Activated CD8-positive, alpha-beta memory T cell treated with anti-CD3 and anti-CD28 coated beads, Interleukin-2, amount 50 U/mL, for 24 hours (primary cell): ENCODE data around the gene SPPL2C.

Experiments
- DNase-seq: peaks from one replicate; pipeline ENCODE4 v3.0.0-alpha.2; 2020; ENCODE audit errors: extremely low read depth

SPPL2C gene, protein sequence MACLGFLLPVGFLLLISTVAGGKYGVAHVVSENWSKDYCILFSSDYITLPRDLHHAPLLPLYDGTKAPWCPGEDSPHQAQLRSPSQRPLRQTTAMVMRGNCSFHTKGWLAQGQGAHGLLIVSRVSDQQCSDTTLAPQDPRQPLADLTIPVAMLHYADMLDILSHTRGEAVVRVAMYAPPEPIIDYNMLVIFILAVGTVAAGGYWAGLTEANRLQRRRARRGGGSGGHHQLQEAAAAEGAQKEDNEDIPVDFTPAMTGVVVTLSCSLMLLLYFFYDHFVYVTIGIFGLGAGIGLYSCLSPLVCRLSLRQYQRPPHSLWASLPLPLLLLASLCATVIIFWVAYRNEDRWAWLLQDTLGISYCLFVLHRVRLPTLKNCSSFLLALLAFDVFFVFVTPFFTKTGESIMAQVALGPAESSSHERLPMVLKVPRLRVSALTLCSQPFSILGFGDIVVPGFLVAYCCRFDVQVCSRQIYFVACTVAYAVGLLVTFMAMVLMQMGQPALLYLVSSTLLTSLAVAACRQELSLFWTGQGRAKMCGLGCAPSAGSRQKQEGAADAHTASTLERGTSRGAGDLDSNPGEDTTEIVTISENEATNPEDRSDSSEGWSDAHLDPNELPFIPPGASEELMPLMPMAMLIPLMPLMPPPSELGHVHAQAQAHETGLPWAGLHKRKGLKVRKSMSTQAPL

DNA sequence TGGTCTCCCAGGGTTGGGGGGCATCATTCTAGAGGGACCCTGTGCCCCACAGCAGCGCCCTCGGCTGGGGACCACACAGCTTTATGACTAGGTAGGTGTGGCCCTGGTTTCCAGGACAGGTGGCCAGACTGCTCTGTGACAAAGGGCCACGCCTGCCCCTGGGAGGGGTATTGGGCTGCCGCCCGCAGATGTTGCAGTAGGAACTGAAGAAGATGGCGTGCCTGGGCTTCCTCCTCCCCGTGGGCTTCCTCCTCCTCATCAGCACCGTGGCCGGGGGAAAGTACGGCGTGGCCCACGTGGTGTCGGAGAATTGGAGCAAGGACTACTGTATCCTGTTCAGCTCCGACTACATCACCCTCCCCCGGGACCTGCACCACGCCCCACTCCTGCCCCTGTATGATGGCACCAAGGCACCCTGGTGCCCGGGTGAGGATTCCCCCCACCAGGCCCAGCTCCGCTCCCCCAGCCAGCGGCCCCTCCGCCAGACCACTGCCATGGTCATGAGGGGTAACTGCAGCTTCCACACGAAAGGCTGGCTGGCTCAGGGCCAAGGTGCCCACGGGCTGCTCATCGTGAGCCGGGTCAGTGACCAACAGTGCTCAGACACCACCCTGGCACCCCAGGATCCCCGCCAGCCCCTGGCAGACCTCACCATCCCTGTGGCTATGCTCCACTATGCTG, at the start of gene SPPL2C:
Gene SPPL2C, plus strand, starts transcription at position 187 of the 681 bp plus-strand sequence. Its CDS starts 26 bp downstream, at position 213.
- DNase-seq = no peak

DNA sequence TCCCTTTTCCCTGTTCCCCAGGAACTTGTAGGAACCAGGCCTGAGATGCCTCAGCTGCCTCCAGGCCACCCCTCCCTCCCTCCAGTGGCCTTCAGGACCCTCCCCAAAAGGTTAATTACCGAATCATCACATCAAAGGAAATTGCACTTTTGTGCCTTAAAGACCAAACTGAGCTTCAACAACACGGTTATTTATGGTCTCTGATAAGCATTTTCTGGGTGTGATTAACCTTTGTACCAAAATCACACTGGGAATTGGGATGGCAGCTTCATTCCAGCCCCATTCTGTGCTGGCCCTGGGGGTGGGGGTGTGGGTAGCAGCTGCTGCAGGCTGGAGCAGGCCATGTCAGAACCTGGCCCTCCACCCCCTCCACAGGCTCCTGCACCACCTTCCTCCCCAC, 43.9 kb upstream of the SPPL2C start:
- DNase-seq = no peak

DNA sequence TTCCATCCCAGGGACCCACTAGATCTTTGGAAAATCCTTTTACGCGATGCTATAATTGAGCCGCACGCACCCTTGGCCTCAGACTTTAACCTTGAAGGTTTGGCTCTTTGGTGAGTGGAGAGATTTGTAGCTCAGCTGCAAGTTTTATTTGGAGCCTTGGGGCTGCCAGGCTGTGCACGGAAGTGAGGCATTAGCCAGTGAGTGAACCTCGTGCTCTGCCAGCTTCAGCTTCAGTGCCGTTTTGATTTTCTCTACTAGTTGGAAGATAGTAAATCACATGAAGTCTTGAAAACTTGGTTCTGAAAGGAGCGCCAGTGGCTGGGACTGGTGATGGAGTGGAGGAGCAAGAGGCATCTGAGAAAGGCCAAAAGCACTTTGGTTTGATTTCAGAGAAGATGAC, 43.3 kb upstream of the SPPL2C start:
- DNase-seq = no peak

DNA sequence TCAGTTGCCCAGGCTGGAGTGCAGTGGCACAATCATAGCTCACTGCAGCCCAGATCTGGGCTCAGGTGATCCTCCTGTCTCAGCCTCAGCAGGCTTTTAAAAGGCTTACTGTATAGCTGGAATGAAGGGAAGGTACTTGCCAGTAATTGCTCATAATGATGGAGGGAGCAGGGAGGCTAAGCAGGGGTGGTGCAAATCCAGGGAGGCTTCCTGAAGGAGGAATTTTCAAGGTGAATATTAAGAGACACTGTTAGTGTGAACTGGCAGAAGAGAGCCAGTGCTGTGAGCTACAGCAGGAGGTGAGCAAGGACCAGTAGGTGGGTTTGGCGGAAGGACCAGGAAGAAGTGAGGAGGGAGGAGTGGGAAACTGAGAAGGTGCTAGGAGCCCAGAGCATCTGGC, 35.8 kb upstream of the SPPL2C start:
- no peak for DNase-seq

DNA sequence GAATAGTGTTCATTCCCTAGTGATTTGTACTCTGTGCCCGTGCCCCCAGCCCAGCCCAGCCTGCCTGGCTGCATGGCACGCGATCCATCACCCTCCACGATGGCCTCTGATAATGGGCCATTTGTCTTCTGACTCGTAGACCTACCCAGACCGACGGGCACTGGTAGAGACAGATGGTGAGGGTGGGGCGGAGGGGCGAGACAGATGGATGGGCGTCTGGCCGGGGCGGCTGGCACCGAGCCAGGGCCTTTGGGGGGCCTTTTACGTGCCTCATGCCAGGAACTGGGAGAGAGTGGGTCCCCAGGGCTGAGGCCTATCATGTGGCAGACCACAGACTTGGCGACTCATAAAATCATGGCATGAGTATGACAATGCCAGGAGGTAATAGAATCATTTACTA, 35.2 kb upstream of the SPPL2C start:
- DNase-seq = no peak

DNA sequence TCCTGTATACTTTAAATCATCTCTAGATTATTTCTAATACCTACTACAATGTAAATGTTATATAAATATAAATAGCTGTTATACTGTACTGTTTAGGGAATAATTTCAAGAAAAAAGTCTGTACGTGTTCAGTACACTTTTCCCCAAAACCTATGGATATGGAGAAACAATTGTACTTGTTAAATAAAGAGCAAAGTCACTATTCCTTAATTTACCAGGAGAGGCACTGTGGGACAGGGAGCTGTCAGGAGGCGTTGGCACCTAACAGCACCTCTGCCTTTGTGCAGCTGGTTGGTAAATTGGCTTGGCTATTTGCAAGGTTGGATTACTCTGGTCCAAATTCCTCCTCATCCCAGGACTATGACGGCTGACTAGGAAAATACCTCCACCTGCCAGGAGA, 32.6 kb upstream of the SPPL2C start:
- DNase-seq = no peak

DNA sequence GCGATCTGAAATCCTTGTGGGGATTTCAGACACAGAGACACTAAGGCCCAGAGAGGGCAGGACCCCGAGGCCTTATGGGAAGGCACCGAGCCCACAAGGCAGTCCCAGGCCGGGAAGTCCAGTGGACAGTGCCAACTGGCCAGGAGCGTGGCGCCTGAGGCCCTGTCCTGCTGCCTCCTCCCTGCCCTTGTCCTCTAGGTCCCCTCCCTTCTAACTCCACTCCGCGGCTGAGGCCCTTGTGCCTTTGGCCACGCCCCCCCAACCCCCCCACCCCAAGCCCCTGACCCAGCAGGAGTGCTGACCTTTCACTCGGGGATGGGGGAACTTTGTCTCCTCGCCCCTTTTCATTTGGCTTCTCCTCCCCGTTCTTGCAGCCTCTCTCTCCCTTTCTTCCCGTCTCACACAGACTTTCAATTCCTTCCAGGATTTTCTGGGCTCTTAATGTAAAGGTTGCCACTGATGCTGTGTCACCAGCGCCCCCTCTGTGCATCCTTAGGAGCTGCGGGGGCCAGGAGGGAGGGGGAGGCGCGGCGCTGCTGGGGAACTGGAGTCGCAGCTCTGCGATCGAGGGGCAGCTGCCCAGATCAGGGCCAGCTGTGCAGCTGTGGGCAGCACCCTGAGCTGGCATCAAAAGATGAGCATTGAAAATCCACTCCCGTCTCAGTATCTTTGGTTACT, 31.5 kb upstream of the SPPL2C start:
- DNase-seq = no peak

DNA sequence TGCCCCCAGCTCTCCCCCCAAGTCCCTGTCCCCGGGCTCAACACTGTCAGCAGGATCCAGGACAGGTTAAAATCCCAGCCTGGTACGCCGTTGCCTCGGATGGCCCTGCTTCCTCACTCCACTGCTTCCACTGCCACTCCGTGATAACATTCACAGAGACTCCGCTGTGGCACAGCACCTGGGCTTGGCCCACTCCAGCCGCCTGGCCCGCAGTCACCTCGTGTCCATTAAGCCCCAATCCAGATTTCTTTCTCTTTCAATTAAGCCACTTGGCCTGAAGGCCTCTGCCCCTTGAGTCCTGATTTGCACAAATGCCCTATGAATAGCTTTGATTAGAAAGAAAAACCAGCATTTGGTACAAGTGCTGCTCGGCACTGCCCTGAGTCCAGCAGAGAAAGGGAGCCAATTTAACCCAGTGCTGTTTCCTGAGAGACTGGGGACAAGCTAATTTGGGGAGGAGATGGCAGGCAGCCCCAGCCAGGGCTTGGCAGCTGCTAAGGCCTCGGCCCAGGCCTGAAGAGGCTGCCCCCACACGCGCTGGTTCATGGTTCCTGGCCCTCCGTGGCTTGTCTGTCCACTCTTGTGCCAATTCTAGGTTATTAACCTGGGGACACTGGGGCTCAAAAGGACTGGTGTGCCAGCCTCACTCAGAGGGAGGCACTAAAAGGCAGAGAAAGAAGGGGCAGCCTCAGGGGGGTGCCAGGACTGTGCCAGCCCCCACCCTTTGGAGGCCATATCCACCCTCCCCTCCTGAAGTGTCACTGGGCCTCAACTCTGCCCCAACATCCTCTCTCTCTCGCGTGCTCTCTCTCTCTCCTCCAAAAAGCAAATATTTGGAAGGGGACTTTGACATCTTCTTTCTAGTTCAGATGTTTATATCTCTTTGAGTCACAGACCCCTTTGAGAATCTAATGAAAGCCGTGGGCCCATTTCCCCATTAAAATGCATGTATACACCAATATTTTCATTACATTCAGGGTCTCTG, 29.8 kb upstream of the SPPL2C start:
- DNase-seq = no peak

DNA sequence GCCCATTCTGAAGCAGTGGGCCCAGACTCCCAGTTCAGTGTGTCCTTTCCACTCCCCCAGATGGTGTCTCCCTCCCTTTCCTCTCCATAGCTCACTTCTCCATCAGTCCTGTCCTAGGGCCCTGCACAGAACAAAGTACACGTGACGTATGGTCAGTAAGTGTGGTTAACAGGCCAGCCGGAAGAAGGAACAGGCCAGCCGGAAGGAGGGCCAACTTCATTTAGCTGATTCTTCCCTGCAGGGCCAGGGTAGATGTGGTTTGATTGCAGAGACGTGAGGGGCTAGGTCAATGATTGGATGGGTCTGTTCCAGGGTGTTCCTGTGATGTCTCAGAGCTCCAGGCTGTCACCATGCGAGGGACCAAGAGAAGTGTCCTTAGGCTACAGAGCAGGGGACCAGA, 28.9 kb upstream of the SPPL2C start:
- no peak for DNase-seq

DNA sequence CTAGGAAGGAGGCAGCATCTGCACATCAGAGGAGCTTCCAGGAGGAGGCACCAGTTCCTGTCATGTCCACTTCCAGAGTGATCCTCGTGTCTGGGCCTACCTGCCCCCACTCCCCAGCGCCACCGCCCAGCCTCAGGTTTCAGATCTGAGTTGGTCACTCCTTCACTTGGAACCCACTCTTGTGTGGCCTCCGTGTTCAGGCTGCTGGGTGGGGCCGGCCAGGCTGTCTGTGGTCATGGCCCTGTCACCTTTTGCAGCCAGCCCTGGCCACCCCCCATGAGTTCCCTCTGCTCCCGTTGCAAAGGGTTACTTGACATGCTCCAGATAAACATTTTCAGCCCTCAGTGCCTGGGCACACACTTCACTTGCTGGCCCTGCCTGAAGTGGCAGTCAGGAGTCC, 26.6 kb upstream of the SPPL2C start:
- no peak for DNase-seq

DNA sequence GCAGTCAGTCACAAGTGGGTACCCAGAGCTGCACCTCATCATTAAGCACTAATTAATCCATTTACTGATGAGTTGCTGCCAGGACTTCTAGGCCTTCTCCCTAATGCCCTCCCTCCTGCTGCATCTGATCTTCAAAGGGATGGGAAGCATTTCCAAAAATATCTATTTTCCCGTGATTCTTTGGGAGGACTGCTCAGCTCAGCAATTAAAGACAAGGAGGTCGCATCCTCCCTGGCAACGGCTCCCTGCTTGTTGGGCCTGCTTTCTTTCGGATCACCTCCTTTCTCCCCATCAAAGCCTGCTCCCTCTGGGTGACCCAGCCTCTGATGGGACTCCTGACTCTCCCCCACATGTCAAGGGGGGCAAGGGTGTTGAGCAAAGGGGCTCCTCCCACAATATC, 26.0 kb upstream of the SPPL2C start:
- DNase-seq = no peak

DNA sequence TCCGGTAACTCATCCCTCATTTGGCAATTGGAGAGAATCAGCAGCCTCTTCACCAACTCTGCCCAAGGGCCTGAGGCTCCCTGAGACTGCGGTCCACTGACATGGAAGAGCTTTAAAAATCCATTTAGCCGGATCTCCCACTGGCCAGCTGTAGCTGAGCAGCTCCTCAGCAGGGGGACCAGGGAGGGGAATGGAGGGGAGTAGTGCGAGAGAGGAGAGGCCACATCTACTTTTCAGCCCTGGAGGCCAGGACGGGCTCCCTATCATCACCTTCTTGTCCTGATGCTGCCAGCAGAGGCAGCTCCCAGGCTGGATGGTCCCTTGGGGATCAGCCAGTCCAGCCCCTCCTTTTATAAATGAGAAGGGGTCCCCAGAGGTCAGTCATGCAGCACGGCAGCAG, 25.0 kb upstream of the SPPL2C start:
- no peak for DNase-seq

DNA sequence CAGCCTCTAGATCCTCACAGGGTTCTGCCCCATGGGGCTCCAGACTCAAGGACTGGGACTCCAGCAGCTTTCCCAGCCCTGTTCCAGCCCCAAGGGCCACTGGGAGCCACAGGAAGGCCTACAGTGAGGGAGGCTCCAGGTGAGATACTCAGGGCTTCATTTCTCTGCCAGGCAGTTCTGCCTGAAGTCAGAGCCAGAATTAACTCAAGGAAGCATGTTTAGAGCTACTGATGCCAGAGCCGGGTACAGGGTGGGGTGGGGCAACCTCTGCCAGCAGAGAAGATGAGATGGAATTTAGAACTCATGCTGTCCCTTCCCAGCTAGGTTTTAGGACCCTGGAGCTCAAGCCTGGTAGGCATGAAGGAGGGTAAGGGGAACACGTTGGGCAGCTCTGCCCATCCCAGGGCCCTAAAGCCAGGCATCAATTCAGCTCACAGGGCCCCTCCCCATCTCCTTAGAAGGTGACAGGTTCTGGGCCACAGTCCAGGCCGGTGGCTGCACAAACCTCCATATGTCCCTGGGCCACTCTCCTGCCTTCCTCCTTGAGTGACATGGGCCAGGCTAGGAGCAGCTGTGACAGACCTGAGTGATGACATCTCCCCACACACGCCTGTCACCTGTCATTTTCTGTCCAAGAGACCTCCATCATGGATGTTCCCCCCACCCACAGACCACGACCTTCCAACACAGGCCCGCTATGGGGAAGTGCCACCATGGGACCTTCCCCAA, 24.5 kb upstream of the SPPL2C start:
- no peak for DNase-seq

DNA sequence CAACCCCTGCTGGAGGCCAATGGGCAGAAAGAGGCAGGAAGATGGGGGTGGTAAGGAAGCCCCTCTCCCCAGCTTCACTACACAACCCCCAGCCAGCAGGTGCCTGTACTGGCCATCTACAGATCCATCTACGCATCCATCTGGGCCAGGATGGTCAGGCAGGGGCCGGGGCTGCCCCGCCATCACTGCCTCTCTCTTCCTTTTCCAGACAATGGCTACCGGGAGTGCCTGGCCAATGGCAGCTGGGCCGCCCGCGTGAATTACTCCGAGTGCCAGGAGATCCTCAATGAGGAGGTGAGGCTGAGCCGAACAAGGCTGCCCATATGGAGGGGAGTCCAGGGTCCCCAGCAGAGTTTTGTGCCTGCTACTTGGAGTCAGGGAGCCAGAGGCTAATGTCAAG, 23.5 kb upstream of the SPPL2C start:
- no peak for DNase-seq

DNA sequence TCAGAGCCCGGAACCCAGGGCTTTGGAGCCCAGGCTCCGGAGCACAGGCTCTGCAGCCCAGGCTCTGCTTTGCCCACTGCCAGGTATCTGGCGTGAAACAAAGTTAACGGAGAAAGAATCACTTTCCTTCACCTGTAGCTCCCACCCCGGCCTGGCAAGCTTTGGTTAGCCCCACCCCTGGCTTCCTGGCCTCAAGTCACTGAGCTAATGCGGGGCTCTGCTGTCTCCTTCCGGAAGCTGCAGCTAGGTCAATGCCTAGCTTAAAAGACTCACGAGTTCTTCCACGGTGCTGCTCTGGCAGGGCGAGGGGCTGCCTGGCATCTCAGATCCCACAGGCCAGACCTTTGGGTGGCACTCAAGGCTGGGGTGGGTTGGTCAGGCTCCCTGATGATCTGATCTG, 21.1 kb upstream of the SPPL2C start:
- DNase-seq = no peak

DNA sequence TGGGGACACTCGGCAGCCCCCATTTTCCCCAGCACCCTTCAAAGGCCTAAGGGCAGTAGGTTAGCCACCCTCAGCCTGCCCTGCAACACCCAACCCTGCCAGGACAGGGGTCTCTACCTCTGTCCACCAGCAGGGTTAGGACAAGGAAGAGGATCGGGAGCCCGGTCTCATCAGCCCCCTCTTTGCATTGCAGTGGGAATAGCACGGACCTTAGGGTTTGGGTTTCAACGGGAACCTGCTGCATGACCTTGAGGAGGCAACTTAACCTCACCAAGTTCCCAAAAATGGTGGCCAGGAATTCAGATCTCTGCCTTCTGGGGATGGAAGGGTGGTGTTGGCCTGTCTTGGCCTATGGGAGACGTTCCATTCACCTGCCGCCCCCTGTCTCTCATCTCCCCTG, 20.2 kb upstream of the SPPL2C start:
- DNase-seq = no peak

DNA sequence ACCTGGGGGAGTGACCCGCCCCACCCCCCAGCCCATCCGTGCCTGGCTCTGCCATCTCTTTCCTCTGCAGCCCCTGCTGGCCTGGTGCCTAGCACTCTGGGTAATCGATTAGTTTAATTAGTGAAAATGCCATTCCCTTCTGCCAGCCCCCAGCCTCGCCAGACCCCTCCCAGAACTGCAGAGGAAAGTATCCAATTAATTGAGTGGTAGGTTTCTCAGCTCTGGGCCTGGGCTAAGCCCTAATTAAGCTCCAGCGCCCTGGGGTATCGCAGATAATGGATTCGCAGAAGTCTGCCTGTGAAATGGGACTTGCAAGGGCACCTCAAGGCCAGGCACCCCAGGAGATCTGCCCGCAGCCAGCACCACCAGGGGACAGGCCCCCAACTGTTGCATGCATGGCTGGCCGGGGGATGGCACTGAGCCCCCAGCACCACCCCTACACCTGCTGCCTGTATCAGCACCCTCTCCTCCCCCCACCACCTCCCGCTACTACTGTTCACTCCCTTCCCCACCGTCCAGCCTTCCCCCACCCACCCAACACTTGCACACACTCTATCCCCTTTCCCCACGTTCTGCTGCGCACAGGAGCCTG, 19.7 kb upstream of the SPPL2C start:
- DNase-seq = no peak

DNA sequence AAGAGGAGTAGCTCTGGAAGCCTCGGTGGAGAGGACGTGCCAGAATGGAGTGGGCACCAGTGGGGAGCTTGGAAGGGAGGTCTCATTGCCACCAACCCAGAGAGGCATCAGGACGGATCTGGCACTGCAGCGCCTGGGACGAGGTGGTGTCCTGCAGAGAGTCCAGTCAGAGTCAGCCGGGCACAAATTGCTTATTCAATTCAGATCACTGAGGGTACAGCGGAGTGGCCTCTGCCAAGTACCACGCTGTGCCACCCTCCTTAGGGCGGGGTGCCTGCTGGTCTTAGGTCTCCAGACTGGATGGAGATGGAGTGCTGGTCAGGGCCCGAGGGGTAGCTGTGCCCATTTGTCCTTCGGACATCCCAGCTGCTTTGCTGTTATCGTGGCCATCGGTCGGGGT, 18.9 kb upstream of the SPPL2C start:
- no peak for DNase-seq

DNA sequence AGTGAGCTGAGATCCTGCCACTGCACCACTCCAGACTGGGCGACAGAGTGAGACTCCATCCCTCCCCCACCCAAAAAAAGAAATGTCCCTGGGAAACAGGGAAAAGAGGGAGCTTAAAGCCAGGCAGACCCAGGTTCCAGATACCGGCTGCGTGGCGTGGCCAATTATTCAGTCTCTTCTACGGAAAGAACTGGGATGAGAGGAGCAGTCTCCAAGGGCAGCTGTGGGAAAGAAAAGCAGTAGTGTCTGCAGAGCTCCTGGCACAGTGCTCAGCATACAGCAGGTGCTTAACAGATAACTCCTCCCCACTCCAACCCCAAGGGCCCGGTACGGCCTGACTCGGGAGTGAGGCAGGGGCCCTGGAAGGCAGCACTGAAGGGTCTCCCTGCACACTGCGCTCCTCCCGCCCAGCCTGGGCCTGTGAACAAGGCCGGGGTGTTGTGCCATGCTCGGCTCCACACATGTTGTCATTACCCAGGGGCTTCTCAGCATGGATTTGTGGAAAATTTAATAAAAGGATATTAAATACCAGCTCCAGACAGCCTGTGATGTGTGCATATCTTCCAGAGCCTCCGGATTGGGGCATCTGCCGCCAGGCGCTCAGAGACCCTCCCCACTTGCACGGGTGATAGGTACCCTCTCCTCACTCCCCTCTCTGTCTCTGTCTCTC, 17.6 kb upstream of the SPPL2C start:
- DNase-seq = no peak
